HG02973 (cell line): ENCODE results near the gene SPATA2L.
A peak's percentile ranks its signal among the peaks of the same experiment; 100 is the strongest.
"Not testable (repeated sequence)": the region's sequence is repeated elsewhere in the genome, so short reads cannot be mapped to it uniquely, and the experiment has no call there.

Experiments
- ATAC-seq: cut with Tn5 transposase; IDR thresholded peaks from one replicate; pipeline ENCODE4 v1.9.1; 2021; ENCODE audit warnings: moderate library complexity; ENCODE audit not compliant: unreplicated experiment

The SPATA2L gene

GRCh38 chr16:89709166-89709565 is 7.7 kb upstream of the SPATA2L start:
- no peak for ATAC-seq

GRCh38 chr16:89708481-89708931 is 7.0 kb upstream of the SPATA2L start:
- ATAC-seq: no peak

DNA sequence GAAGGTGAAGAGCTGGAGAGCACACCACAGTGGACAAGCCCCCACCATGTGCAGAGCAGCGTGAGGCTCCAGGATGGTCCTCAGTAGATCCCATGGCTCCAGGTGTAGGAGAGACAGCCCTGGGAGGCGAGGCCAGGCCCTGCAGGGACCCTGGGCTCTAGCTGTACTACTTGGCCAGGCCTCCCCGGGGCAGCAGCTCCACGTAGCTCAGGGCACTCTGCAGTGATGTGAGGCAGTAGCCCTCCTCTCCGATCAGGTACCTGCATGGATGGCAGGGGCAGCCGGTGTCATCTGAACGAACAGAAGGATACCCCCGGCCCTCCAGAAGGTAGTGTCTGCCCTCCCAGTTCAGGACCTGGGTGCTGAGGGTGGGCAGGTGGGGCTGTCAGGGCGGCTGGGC is 6.2 kb upstream of the SPATA2L start:
- no peak for ATAC-seq

- ATAC-seq: no peak
Measured at GRCh38 chr16:89706518-89707260, 5.2 kb upstream of the SPATA2L start.

GRCh38 chr16:89705006-89705405 is 3.5 kb upstream of the SPATA2L start:
- ATAC-seq: no peak

GRCh38 chr16:89704281-89704680 is 2.8 kb upstream of the SPATA2L start:
- no peak for ATAC-seq

GRCh38 chr16:89700649-89701424 is 668 bp downstream of the SPATA2L start:
- ATAC-seq: peak; percentile 14

DNA sequence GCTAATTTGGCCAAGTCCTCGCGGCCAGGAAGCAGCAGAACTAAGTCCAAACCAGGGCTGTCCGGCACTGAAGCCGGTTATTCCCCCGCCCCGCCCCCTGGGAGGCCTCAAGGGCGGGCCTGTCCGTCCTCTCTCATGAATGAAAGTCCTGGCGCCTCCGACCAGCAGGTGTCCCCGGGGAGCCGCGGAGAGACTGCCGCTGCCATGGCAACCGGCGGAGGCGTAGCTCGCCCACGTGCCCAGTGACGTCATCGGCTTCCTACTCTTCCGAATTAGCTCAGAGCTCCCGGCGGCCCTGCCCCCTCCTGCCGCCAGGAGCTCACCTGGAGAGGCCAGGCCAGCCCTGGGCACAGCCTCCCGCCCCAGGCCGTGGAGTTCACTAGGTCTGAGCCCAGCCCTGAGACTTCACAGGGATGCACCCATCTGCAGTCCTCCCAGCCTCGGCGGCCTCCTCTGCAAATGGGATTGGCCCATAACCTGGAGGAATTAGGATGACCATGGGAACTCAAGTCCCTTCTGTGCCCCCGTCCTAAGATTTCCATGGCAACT is 1.3 kb downstream of the SPATA2L start:
- peak; percentile 37 for ATAC-seq

GRCh38 chr16:89699629-89700099 is 1.8 kb downstream of the SPATA2L start:
- ATAC-seq: not testable (repeated sequence)

GRCh38 chr16:89698717-89699116 is 2.8 kb downstream of the SPATA2L start:
- ATAC-seq: not testable (repeated sequence)

DNA sequence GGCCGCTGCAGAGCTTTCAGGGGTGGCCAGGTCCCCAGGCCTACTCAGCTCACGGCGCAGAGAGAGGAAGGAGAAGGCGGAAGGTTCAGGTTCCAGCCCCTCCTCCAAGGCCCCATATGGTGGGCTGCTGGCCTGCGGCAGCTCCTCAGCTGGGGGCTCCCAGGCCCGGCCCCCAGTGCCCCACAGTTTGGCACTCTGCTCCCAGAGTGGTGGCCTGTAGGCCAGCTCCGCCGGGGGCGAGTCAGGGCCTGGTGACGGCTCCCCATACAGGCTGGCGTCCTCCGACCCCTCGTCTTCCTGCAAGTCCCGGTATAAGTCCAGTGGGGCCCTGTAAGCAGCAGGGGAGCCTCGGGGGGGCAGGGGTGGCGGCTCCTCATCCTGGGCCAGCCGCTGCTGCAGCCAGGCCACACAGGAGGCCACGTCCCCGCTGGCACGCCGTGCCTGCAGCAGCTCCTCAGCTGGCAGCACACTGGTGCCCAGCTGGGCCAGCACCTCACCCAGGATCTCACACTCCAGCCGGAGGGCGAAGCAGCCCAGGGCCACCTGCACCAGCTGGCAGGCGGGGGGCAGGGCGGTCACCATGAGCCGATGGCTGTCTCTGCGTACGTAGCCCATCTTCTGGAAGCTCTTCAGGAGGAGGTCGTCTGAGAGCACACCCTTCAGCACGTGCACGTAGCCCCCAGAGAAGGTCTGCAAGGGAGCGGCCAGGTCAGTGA is 3.7 kb downstream of the SPATA2L start:
- ATAC-seq: no peak

- no peak for ATAC-seq
Measured at GRCh38 chr16:89697161-89697615, 4.3 kb downstream of the SPATA2L start.

DNA sequence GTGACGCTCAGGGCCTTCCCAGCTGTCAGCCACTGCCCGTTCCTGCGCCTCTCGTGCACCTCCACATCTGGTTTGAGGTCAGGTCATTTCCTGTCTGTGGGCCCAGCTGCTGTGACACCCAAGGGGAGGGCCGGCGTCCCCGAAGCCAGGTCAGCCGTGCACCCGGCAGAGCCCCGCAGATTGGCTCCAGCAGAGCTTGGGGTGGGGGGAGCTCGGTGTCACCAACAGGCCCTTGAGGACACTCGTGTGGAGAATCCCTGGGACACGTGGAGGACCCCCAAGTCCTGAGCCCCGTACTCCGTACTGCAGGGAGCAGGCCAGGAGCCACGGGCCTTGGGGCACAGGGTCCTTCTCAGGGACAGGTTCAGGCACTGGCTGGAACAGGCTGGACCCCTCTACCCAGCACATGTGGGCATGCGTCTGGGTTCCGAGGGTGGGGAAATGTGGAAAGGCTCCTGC is 4.8 kb downstream of the SPATA2L start:
- ATAC-seq: no peak

DNA sequence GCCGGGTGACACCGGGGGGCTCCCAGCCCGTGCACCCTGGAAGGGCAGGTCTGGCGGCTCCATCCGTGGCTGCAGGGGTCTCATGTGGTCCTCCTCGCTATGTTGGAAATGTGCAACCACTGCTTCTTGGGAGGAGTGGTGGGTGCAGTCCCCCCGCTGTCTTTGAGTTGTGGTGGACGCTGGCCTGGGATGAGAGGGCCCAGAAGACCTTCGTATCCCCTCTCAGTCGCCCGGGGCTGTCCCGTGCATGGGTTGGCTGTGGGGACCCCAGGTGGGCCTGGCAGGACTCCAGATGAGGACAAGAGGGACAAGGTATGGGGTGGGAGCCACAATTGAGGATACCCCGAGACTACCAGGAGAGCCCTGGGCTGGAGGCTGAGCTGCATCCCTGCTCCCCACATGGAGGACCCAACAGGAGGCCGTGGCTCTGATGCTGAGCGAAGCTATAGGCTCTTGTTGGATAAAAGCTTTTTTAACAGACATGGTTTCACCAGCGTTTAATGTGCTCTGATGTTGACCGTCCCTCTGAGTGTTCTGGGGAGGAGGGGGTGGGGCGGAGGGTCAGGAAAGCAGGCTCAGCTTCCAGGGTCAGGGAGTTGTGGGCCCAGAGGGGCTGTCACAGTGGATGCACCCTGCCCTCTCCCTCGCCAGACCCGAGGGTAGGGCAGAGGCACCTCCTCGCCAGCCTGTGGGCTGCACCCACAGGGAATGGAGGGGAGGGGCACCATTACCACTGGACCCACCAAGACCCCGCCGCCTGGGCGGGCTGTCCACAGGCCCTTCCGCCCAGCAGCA is 5.4 kb downstream of the SPATA2L start:
- no peak for ATAC-seq

DNA sequence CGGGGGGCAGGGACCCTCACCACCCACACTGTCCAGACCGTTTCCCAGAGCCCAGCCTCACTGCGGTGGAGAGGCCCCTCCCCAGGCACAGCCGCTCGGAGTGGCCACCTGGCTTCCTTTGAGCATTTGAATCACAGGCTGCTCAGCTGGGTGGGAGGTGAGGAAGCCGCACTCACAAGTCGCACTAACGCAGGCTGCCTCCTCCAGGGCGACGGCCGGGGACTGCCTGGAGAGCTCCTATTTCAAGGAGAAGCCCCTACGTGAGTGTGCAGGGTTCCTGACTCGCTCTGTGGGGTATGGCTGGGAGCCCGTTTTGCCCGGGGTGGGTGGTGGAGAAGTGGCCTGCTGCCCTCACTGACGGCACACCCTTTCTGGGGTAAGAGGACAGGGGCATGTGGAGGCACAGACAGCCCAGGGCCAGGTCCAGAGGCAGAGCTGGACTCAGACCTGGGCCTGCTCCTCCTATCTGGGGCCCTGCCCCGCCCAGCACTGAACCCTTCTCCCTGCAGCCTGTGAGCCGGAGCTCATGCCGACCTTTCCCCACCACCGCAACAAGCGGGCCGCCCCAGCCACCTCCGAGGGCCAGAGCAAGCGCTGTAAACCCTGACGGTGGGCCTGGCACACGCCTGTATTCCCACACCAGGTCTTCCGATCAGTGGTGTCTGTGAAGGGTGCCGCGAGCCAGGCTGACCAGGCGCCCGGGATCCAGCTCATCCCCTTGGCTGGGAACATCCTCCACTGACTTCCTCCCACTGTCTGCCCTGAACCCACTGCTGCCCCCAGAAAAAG is 6.2 kb downstream of the SPATA2L start:
- ATAC-seq: no peak

DNA sequence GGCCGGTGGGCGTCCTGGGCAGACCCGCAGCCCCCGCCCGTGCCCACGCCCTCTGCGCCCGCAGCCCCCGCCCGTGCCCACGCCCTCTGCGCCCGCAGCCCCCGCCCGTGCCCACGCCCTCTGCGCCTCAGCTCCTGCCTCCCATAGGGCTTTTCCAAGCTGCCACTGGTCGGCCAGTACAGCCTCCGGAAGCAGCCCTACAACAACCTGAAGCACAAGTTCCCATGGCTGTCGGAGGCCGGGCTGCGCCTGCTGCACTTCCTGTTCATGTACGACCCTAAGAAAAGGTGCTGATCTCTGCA is 6.8 kb downstream of the SPATA2L start:
- ATAC-seq: not testable (repeated sequence)

- ATAC-seq: no peak
Measured at GRCh38 chr16:89693931-89694783, 7.3 kb downstream of the SPATA2L start.

DNA sequence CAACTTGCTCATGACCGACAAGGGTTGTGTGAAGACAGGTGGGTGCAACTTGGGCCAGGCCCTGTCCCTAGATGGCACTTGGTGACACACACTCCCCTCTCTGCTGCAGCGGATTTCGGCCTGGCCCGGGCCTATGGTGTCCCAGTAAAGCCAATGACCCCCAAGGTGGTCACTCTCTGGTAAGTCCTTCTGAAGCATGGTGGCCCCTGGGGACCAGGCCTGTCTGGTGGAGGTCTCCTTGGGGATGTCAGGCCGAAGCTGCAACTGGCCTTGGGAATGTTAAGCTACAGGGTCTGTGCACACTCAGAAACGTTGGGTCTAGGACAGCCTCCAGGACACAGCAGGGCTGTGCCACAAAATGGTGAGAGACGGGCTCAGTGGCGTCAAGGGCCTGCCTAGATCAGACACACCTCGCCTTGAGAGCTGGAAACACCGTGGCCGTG is 8.2 kb downstream of the SPATA2L start:
- ATAC-seq: no peak
